Measurements from ENCODE around the gene CCNK.
A peak's percentile ranks its signal among the peaks of the same experiment; 100 is the strongest.

The CCNK gene

DNA sequence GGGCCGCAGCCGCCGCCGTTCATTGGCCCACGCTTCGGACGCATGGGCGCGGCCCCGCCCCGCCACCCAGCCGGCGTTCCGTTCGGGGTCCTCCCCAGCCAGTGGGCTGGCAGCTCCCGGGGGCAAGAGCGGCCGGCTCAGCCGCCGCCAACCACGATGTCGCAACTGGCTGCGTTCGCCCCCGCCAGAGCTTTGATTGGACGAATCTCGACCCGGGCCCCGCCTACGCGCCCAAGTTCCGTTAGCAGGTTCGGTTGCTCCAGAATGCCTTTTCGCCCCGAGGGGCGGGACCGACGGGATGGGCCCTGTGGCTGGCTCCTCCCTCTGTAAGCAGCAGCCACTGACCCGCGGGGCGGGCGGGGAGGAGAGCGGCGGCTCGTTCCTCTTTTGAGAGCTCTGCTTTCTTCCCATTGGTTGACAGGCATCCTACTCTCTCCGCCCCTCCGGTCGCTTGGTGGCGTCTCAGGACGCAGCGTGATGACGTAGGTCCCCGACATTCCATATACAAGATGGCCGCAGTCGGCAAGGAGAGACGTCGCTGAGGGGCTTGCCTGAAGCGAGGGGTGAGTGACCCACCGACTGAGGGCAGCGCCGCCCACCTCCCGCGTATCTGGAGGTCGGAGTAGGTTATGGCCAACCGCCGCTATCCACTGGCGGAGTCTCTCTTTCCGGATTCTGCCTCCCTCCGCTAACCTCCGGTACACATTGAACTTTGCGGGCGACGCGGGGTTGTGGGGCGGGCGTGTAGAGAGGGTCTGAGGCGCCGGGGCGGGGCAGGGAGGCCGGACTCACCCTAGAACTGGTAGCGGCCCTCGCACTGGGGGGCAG, at the start of gene CCNK:
Gene CCNK, plus strand, starts transcription at position 493 of the 828 bp plus-strand sequence. CDS start 11,269 bp downstream, outside the sequence.
- no peak for TF ChIP-seq ZFX (IDR thresholded peaks at IDR 0.05)
- TF ChIP-seq, protein P1, sequence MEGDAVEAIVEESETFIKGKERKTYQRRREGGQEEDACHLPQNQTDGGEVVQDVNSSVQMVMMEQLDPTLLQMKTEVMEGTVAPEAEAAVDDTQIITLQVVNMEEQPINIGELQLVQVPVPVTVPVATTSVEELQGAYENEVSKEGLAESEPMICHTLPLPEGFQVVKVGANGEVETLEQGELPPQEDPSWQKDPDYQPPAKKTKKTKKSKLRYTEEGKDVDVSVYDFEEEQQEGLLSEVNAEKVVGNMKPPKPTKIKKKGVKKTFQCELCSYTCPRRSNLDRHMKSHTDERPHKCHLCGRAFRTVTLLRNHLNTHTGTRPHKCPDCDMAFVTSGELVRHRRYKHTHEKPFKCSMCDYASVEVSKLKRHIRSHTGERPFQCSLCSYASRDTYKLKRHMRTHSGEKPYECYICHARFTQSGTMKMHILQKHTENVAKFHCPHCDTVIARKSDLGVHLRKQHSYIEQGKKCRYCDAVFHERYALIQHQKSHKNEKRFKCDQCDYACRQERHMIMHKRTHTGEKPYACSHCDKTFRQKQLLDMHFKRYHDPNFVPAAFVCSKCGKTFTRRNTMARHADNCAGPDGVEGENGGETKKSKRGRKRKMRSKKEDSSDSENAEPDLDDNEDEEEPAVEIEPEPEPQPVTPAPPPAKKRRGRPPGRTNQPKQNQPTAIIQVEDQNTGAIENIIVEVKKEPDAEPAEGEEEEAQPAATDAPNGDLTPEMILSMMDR (conservative IDR thresholded peaks at IDR 0.05) = no peak
- peak within 1 kb of the TSS; percentile 85 for H3K27ac ChIP-seq

DNA sequence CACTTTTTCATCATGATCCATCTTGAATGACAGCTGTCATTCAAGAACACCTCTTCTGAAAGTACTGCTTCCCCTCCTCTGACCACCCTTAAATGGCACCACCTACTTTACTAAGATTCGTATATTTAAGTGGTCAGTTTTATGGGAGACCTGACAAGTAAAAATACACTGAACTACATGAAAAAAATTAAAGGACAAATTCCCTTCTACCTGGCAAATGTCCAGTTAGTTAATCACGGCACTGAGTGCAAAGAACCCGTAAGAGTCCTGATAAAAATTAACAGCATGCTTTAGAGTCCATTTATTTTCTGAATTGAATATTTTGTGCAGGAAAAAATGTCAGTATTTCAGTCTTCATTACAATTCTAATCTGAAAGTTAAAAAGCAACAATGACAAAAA, 49.2 kb upstream of the CCNK start:
- no peak overlapping the region for H3K27ac ChIP-seq
- TF ChIP-seq, protein P1 (conservative IDR thresholded peaks at IDR 0.05) = no peak
- no peak for TF ChIP-seq ZFX (IDR thresholded peaks at IDR 0.05)

DNA sequence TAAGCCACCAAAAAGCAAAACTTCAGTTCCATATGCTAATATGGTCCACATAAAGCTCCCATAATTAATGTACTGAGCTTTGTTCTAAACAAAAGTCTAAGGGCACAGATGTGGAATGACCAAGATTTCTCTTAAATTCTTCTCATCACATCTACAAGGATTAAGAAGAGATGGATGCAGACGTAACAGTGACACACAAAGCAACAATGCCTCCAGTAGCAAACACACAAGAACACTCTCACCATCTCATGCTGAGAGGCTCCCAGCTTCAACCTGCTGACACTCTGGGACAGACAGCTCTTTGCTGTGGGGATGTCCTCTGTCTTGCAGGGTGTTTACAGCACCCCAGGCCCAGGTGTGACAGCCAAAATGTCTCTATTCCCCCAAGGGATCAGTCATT, 48.7 kb upstream of the CCNK start:
- TF ChIP-seq, protein P1 (conservative IDR thresholded peaks at IDR 0.05) = no peak
- TF ChIP-seq ZFX (IDR thresholded peaks at IDR 0.05) = no peak
- H3K27ac ChIP-seq = no peak overlapping the region

DNA sequence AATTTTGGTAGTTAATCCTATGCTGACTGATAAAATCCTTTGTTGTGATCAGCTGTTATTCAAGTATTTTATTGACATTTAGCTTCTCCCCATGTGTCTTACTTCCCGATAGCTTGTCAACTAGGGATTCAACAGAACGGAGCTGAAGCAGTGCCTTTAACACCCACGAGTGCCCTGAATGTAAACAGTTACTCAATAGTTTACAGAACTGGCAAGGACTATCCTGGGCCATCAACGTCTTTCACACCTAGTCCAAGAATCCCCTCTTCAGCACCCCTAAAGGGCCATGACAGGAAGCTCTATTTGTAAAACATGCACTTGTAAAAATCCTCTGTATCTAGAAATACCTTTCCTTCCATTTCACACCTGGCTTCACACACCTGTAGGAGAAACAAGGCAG, 45.9 kb upstream of the CCNK start:
- TF ChIP-seq ZFX (IDR thresholded peaks at IDR 0.05) = no peak
- no peak overlapping the region for H3K27ac ChIP-seq

DNA sequence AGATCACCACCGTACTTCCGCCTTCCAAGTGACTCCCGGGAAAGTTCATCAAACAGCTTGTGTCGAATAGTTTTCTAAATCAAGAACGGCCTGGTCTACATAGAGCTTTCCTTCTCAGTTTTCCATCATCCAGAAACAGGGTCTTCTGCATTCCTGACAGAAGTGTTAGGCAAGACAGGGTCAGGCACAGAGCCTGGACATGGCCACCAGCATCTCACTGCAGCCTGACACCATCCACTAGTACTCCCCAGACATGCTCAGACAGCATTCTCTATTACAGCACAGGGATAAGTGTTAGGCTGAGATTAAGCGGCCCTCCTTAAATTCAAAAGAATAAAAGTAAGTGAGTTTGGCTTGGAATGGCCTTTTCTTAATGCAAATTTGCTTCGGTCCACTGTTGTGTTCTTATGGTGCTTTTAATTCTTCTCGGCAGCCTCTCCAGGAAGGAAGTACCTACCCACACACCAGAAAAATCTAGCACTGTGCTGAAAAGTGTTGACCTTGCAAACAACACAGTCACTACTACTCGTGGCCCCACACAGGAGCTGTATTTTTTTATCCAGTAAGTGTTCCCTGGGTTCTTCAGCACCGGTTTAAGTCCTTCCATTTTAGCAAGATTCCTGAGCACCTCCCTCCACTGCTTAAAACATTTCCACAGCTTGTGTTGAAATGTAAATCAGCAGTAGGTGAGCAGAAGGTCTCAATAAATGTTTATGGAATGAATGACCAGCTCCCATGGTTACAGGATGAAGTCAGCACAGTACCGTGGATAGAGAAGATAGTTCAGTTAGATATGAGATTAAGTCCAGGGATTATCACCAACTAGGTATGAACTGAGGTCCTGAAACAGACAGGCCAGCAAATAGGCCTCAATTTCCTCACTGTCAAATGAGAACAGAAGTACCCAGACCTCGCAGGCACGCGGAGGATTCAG, 44.7 kb upstream of the CCNK start:
- no peak for TF ChIP-seq ZFX (IDR thresholded peaks at IDR 0.05)
- TF ChIP-seq, protein P1 (conservative IDR thresholded peaks at IDR 0.05) = no peak
- no peak overlapping the region for H3K27ac ChIP-seq

DNA sequence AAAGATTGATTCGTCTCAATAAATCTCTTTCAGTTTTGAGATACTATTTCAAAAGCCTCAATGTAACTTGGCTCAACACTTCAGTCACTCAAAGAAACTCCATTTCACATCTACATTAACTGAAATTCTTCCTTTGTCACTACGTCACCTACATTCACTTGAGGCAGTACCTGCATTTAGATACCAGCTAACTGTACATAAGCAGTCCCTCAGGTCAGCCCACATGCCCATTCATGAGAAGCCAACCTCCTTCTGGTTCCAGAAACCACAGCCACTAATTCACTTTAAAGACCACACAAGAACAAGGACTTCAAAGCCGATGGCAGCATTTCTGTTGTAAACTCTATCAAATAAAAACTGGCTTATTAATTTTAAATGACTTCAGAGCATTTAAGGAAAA, 43.5 kb upstream of the CCNK start:
- no peak for TF ChIP-seq ZFX (IDR thresholded peaks at IDR 0.05)
- TF ChIP-seq, protein P1 (conservative IDR thresholded peaks at IDR 0.05) = no peak
- H3K27ac ChIP-seq = no peak overlapping the region

DNA sequence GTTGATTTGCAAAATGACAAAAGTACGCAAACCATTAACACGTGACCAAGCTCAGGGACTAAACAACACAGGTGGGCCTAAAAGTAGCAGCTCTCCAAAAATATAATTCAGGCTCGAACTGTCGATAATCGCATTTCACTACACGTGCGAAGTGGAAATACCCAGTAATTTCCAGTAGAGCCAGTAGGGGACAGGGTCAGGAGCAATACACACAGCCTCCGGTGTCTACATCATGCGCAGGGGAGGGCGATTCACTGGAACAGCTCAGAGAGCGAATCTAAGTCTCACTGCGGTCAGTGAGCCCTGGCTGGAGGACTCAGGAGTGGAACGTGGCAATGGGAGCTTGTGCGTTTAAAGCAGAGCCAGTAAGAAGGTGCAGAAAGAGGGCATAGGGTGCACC, 40.9 kb upstream of the CCNK start:
- H3K27ac ChIP-seq = no peak overlapping the region
- TF ChIP-seq, protein P1 (conservative IDR thresholded peaks at IDR 0.05) = no peak; the same call in 1 of the 2 replicates

Measured in C4-2B (cell line).